NCI-H146 (cell line): Measurements from ENCODE around the gene FCGR1A.
"Not testable (repeated sequence)": the region's sequence is repeated elsewhere in the genome, so short reads cannot be mapped to it uniquely, and the experiment has no call there.

Experiments used
- DNase-seq: peaks from one replicate; lab custom pipeline; 2025; lab: John Stamatoyannopoulos, UW

The FCGR1A gene

GRCh38 chr1:149833144-149833543 is 50.6 kb downstream of the FCGR1A start:
- DNase-seq, result not testable (repeated sequence)

- not testable (repeated sequence) for DNase-seq
Measured at GRCh38 chr1:149841149-149841548, 58.7 kb downstream of the FCGR1A start.
